C4-2B (cell line): ENCODE measurements around the gene EIF2S2.

Experiments used
- H3K27ac ChIP-seq: fragments of 450-650 bp; 2 replicates; pipeline ENCODE4 v1.5.1; 2017
- ZFX ChIP-seq: fragments of 450-650 bp; IDR thresholded peaks from 2 replicates; pipeline ENCODE4 v1.6.1; 2017
- TF ChIP-seq, protein P1 (sequence below): fragments of 450-650 bp; conservative IDR thresholded peaks from 2 replicates; pipeline ENCODE4 v1.5.1; 2017; ENCODE audit warnings: mild to moderate bottlenecking

Gene EIF2S2

DNA sequence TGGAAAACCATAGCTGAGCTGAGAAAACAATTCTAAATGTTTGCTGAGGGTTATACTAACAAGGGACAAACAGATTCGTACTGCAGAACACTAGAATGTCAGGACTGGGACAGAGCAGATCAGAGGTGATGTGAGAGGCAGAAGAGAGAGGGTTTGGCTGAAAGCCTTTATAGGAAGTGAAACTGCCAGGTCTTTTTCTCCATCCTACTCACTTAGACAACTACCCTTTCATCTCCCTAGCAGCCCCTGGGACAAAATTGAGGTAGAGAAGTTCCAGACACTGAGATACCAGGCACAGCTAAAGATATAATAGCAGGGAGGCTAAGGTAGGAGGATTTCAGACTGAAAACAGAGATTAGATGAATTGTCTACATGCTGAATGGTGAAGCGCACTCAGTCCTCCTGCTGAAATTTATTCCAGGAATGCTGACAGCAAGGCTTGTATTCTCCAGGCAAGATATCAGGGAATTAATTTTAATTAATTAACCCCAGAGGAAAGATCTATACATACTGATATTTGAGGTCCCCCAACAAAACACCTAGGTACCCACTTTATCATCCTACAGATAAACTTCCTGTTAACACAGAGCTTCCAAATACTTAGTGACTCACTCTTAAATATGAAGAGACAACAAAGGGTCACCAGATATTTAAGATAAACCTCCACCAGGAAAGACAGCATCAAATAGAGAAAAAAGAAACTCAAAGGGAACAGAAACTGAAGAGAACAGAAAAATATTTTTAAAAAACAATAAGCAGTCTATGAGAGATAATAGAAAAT, 12.6 kb upstream of the EIF2S2 start:
- no peak for TF ChIP-seq ZFX
- TF ChIP-seq, protein P1, sequence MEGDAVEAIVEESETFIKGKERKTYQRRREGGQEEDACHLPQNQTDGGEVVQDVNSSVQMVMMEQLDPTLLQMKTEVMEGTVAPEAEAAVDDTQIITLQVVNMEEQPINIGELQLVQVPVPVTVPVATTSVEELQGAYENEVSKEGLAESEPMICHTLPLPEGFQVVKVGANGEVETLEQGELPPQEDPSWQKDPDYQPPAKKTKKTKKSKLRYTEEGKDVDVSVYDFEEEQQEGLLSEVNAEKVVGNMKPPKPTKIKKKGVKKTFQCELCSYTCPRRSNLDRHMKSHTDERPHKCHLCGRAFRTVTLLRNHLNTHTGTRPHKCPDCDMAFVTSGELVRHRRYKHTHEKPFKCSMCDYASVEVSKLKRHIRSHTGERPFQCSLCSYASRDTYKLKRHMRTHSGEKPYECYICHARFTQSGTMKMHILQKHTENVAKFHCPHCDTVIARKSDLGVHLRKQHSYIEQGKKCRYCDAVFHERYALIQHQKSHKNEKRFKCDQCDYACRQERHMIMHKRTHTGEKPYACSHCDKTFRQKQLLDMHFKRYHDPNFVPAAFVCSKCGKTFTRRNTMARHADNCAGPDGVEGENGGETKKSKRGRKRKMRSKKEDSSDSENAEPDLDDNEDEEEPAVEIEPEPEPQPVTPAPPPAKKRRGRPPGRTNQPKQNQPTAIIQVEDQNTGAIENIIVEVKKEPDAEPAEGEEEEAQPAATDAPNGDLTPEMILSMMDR: no peak
- H3K27ac ChIP-seq: no peak overlapping the region

DNA sequence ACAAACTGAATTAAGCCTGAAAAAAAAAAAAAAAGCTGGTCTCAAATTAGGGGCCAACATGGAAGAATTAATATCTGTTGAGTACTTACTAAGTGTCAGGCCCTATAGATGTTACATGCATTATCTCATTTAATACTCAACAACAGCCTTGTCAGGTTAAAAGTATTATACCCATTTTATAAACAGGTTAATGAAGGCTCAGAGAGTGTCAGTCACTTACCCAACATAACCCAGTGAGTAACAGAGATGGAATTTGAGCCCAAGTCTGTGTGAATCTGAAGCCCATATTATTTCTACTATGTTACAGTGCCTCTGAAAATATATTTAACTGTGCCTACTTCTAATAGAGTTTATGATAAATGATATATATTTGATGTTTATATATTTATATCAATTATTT, 11.3 kb upstream of the EIF2S2 start:
- no peak overlapping the region for H3K27ac ChIP-seq

DNA sequence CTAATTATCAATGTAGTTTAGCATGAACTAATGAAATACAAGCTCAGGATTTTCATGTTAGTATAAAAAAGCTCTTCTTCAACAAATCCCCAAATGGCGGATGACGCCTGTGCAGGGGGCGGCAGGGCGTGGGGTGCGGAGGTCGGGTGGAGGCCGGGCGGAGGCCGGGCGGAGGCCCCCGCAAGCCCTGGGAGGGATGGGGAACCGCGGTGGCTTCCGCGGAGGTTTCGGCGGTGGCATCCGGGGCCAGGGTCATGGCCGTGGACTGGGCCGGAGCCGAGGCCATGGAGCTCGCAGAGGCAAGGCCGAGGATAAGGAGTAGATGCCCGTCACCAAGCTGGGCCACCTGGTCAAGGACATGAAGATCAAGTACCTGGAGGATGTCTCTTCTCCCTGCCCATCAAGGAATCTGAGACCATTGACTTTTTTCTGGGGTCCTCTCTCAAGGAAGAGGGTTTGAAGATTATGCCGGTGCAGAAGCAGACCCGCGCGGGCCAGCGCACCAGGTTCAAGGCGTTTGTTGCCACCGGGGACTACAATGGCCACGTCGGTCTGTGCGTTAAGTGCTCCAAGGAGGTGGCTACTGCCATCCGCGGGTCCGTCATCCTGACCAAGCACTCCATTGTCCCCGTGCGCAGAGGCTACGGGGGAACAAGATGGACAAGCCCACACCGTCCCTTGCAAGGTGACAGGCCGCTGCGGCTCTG, 10.4 kb upstream of the EIF2S2 start:
- H3K27ac ChIP-seq: no peak overlapping the region
- TF ChIP-seq, protein P1: no peak
- no peak for TF ChIP-seq ZFX

More for the DNA sequence above, 11.3 kb upstream of the EIF2S2 start:
- TF ChIP-seq ZFX: no peak
- TF ChIP-seq, protein P1: no peak

DNA sequence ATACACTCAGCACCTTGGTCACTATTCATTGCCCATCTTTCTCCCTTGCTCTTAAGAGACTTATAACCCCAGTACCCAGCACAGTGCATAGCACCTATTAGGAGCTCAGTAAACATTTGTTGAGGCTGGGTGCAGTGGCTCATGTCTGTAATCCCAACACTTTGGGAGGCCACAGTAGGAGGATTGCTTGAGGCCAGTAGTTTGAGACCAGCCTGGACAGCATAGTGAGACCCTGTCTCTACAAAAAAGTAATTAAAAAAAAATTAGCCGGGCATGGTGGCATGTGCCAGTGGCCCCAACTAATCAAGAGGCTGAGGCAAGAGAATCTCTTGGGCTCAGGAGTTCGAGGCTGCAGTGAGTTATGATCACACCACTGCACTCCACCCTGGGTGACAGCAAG, 8.2 kb upstream of the EIF2S2 start:
- H3K27ac ChIP-seq: no peak overlapping the region
- TF ChIP-seq, protein P1: no peak
- no peak for TF ChIP-seq ZFX

DNA sequence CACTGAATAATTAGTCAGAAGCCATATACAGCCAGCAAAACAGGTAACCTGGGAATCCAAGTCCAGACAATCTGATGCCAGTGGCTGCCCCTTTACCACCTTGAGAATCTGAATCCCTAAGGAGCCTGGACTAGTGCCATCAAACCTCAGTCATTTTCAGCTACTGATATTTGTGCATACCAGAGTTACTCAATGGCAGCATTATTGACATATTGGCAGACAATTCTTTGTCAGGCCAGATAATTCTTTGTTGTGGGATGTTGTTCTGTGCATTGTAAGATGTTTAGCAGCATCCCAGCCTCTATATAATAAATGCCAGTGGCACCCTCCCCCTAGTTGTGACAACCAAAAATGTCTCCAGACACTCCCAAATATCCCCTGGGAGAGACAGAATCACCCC, 3.2 kb upstream of the EIF2S2 start:
- no peak for TF ChIP-seq ZFX
- TF ChIP-seq, protein P1: no peak
- no peak overlapping the region for H3K27ac ChIP-seq

DNA sequence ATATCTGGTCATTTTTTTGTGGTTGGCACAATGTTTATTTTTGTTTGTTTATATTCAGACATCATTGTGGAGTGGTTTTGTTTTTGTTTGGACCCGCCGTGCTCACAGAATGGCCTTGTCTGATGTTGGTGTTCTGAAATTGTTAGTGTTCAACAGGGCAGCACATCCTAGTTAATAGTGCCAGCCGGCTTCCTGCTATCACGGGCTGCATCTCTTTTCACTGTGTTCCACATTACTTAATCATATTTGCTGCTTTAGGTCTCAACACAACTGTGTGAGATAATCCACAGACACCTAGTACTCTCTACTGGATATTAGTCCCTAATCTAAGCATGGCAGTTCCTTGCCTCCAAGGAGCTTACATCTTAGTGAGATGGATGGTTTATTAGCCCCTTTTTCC, 2.8 kb upstream of the EIF2S2 start:
- no peak overlapping the region for H3K27ac ChIP-seq
- TF ChIP-seq, protein P1: no peak
- TF ChIP-seq ZFX: no peak

DNA sequence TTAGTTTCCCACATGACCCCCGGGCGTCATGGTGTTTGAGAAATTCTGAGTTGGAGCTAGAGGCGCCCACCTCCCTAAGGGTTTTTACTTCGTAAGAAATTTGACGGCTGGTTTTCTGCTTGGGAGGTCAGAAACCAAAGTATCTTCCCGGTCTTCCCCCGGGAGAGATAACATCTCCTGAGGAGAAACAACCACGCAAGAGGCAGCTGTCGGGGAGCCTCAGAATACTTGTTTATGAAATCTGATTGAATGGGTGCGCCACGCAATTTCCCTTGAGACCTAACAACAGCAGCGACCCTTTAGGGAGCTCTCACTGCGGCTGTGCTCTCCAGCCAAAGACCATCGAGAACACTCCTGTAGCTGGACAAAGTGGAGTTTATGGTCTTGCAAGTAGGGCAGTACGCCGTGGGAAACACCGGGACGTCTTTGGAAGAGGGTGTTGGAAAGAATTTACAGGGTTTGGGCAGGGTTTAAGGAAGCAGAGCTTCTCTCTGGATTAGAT, 608 bp upstream of the EIF2S2 start:
- TF ChIP-seq, protein P1: no peak
- TF ChIP-seq ZFX: no peak
- H3K27ac ChIP-seq: peak overlapping the region; percentile 99
